HUDEP-2 (cell line): ENCODE data around the gene SLC30A7.

ENCODE experiments used
- DNase-seq, 76 experiments: peaks; one replicate each; lab custom pipeline; 2025; ENCODE audit not compliant: unreplicated experiment in 76 of 76; lab: John Stamatoyannopoulos, UW

The SLC30A7 gene

DNA sequence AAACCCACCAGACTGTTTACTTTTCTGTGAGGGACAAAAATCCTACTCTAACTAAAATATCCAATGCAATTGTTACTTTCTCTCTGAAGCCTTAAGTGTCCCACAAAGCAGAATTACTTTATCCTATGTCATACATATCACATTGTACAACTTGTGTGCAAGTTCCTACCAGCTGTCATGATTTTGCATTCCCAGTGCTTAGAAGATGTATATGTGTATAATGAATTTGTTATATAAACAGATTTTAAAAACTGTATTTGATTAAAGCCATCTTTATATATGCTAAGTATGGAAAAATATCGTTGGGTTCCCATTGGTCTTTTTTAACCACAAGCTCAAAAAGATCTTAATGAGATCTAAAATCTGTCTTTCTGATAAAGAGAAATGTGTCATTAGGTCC, 72.7 kb downstream of the SLC30A7 start:
- DNase-seq: no peak

DNA sequence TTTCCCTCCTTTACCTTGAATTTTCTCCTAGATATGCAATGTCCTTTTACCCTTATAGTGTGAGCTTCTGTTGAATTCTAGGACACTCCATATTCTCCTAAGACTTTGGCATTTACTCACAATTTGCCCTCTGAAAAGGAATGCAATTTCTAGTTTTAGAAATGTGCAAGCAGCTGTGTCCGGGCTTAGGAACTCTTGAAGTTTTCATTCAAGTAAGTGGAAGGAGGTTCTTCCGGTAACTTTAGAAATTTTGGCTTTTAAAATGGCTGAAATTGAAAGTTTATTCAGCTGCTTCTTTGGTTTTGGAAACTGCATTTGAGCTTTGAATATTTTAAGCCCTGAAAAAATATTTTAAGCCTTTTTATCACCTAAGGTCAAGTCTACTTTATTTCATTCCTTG, 73.4 kb downstream of the SLC30A7 start:
- DNase-seq: no peak

DNA sequence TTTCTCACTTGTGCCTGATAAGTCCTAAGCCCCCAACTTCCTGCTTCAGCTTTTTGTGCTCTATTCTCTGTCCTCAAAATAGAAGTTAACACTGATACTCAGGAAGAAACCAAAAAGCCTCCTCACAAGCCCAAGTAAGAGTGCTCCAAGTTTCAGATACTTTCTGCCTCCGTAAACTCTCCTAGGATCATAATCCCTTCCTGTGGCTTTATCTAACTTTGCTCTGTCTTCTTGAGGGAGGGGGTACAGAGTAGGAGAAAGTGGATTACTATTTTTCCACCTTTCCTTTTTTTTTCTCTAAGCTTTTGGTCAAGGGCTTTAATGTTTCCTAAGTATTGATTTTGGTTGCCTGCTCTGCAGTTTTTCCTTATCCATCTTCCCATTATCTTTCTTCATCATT, 75.1 kb downstream of the SLC30A7 start:
- no peak for DNase-seq

DNA sequence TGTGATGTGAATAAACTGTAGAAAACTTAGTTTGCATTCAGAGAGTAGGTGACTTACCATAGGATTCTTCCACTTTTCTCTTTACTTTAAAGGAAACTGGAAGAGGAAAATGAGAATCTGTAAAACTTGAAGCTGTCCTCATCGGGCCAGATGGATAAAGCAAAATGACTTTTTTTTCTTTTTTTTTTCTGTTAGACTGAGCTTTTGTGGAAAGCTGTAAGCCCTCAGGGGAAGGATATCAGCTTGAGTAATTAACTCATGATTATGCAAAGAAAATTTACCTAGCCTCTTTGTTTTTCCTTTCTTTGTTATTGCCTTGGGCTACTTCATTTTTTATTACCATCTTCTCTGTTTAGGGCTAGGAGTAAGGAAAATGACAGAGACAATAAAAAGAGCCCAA, 76.3 kb downstream of the SLC30A7 start:
- no peak for DNase-seq

DNA sequence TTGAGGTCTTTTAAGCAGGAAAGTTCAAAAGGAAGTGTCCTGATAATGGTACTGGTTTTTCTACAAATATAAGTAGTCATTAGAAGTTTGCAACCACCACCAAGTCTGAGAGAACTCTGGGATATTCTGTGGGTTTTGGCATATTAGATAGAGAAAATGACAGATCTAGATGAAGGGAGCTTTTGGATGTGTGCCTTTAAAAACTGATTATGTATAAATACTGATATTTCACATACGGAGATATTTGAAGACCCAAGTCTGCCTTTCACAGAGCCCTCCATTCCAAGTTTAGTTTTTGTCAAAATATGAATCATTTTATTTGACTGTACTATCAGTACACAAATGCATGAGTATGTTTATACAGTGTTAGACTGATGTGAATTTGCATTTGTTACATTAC, 81.0 kb downstream of the SLC30A7 start:
- DNase-seq: no peak

DNA sequence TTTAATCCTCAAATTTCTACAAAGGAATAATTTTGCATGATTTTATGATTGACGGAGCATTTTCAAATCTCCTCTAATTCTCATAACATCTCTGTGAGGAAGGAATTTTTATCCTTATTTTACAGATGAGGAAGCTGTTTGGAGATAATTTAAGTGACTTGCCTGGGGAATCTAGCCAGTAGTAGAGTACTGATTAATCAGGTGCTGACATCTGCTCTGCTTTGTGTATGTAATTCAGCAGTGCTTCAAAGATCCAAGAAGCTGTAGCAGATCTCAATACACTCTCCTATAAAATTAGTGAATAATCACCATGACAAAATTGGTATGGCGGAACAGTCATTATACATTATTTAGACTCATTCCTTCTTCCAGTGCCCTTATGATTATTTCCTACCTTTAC, 83.7 kb downstream of the SLC30A7 start:
- DNase-seq: peak in 1 of 76 experiments; percentile 7

DNA sequence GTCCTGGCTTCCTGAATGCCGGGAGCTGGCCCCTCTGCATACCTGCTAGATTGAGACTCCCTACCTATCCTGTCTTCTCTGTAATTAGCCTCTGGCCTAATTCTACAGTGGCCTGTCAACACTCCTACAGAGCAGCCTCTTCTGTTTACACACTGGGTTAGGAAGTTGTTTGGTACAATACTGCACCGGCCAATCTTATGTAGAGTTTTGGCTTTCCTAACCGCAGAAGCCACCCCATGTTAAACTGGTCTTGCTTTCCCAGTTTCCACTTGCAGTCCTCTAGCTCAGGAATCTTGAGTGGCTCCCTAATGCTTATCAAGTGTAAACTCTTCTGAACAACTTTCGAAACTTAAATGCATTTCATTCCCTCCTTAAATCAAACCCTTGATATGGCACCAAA, 86.9 kb downstream of the SLC30A7 start:
- DNase-seq: no peak

DNA sequence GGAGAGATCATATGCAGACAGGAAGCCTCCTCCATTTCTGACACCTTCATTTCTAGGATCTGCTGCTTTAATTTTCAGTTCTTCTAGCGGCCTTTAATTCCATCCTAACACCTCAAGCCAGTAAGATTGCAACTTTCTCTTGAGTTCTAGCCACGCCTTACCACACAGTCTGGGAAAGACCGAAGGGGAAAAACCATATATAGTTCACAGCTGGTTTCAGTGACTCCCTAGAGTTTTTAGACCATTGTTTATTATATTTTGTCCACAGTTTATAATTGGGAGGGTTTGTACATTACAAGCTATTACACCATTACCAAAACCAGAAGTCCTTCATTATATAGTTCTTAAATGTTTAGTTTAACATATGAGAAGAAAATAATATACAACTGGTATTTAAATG, 92.2 kb downstream of the SLC30A7 start:
- DNase-seq: no peak

DNA sequence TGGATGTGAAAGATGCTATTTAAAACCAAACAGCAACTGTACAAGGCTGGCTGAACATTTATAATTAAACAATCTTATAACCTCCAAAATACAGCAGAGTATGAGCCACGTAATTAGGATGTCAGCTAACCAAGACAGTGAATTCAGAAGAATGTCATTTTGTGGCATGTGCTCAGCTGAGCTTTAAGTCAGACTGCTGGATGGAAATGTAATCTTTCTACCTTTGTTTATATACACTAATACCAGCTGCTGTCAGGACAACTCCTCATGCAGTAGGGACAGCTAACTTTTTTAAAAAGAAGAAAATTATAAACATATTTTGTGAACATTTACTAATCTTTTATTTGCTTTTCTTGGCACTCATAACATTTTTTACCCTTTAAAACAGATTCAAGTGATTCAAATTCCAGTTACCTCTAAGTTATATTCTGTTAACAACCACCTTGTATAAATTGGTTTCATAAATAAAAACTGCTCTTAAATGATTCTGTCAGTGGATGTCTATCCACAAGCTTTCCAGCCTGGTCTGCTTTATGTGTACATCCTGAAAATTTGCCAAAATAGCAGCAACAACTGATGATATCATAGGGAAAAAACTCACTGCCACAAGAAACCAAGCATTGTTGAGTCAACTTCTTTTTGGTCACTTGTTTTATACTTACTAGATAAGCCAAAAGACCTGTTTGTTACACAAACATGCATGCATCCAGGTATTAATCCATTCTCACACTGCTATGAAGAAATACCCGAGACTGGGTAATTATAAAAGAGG, 93.6 kb downstream of the SLC30A7 start:
- no peak for DNase-seq

DNA sequence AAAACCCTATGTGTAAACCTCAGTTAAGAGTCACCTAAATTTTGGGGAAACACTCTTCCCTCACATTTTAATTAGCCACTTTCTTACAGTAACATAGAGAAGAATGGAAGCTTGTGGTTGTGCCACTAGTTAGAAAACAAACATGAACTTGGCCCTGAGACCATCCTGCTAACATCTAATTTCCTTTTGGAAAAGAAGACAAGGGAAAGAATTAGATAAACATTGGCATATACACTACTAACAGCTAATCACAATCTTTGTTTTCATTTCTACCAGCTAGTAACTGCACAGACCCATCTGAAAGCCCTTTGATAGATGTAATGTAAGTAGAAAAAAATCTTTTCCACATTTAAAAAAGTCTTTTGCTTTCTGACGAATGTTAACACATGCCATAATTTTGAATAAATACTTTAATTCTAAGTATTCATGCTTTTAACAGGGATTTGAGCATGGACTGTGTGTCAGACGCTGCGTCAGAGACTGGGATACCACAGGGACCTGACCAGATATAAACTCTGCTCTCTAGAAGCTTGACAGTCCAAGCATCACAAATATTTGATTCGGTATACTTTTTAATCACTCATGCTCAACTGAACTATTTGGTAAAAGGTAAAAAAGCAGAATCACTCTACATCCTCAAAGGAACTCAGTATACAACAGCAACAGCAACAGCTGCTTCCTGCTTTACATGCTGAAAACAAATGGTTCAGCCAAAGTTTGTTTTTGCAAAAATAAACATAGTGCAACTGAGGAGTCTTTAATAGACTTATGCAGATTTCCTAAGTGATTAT, 99.5 kb downstream of the SLC30A7 start:
- no peak for DNase-seq

DNA sequence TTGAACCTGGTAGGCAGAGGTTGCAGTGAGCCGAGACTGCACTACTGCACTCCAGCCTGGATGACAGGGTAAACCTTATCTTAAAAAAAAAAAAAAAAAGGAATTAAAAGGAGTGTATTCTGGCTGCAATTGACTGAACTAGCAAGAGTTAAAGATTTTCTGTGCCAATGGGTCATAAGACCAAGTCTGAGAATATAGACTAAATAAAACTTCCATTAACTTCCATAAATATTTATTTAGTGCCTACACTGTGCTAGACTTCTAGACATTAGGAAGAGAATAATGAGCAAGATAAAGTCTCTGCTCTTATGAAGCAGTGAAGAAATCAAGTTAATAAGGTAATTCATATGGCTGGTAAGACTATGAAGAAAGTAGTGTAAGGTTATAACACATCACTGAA, 102.5 kb downstream of the SLC30A7 start:
- no peak for DNase-seq

DNA sequence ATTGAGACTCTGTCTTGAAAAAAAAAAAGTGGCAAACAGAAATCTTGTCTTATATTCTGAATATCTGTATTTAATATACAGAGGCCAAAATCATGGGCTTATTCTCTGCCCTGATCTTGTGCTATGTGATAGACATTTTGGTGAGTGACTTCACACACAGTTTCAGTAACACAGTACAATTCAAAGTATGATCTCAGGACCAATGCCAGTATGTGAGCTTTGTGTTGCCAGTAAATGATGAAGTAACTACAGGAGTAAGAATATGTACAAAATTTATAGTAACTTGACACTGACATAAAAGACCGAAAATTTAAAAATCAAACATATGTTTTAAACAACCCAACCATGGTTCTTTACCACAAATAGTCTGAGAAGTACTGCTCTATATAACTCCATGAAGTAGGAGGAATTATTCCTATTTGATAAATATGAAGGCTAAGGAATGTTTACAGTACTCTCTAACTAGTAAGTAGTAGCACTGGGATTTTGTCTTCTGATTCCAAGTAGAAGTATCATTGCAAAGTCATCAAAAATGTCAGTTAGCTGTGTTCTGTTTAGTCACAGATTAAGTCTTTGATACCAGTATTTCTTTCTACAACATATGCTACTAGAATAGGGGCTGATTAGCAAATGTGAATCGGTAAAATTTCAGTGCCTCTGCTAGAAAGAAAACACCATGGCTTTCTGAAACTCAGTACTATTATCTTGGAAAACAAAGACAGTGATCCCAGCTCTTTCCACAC, 104.4 kb downstream of the SLC30A7 start:
- DNase-seq: peak in 3 of 76 experiments; percentile 3 to 8 (median 4)

DNA sequence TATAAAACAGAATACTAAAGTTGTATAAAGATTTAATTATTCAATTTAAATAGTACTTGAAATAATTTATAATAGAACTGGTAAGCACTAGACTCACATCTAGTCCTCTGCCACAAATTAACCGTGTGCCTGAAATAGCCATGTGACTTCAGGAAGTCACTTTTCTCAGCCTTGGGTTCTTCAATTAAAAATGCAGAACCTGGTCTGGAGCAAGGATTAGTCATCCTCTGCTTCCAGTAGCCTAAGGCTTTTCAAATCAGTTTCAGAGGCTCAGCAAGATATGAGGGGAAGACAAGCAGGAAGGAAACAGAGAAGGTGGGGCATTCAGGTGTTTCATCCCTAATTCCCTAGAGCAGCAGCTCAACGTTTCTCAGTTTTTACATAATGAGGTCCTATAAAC, 106.7 kb downstream of the SLC30A7 start:
- no peak for DNase-seq

DNA sequence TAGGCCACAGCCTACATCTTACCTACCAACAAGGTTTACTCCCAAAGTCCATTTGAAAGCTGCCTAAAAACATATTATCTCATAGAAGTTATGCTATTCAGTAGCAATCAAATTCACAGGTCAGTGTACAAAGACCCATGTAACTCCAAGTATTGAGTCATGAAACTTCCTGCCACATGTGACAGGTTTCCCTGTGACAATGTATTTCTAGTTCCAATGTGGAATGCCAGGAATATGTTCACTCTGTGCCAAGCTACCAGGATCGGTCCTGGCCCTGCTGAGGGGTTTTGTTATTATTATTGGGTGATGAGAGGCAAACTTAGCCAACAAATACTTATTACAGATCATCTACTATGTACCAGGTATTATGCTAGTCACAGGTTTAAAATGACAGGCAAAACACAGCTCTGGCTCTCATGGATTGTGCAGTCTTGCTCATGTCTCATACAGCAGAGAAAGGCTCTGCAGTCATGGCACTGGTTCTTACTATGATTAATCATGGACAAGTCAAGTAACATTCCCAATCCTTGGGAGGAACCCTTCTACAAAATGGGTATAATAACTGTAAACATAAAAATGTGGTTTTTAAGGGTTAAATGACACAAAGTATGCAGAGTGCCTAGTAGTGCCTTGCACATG, 107.2 kb downstream of the SLC30A7 start:
- no peak for DNase-seq

DNA sequence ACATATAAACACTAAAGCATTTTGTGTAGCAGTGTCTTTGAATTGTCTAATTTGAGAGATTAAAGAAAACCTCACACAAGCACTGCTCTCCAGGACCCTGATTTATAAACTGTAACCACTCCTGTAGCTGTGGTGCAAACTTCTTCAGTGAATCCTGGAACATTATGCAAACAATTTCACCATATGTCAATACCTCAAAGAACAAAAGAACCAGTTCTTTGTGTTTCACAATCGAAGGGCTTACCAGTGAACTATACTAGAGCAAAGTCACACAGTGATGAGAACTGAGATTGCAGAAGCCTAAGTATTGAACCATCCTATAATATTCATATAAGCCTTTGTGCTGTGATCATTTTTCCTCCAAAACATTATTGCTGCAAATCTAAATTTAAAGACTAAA, 108.2 kb downstream of the SLC30A7 start:
- DNase-seq: no peak

DNA sequence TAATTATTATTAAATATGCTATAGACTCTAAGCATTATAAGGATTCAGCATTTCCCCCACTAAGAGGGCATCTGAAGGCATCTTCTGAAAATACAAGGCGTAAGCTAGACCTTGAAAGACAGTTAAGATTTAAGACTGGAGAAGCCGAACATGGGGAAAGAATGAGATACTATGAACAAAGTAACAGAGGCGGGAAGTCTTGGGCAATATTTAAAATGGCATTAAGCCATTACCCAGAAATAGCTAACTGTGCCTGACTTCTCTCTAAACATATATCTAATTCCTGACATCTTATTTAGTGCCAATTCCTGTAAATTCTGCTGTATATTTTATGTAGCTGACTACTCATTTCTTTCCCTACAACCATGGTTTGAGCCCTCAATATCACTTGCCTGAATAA, 108.8 kb downstream of the SLC30A7 start:
- DNase-seq: no peak

DNA sequence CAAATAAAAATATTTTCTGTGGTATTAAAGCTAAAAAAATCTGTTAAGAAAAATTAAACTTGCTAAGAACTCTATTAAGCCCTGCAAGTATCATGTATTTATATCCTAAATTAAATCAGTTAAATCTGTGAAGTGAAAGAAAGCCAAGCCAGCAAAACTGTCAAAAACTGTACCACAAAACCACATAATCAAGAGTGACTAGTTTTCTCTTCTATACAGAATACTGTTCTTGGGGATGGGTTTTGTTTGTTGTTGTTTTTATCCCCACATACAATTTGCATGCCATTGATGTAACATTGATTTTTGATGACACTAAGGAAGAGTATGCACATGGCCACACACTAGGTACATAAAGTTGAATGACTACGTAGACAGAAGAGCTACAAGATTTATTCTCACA, 109.3 kb downstream of the SLC30A7 start:
- DNase-seq: no peak

DNA sequence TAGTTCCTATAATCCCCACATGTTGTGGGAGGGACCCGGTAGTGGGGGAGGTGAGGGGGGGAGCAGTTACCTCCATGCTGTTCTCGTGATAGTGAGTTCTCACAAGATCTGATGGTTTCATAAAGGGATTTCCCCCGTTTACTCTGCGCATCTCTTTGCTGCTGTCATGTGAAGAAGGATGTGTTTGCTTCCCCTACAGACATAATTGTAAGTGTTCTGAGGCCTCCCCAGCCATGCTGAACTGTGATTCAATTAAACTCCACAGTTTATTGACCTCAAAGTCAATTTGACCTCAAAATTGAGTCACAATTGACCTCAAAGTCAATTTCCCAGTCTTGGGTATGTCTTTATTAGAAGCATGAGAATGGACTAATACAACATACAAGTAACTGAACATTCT, 110.0 kb downstream of the SLC30A7 start:
- no peak for DNase-seq

DNA sequence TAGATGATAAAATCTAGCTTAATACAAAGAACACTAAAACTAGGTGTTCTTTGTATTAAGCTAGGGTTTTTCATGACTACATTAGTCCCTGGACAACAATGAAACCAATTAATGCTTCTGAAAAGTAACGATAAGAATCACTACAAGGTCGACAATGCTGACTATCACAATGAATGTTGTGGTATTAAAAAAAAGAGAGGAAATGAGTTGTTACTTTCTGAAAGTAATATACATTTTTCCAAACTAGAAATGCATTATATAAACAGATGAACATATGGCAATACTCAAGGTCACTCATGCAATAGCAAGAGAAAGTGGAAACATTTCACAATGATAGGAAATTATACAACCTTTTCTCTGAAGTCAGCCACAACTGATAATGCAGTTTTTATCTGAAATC, 110.7 kb downstream of the SLC30A7 start:
- no peak for DNase-seq

DNA sequence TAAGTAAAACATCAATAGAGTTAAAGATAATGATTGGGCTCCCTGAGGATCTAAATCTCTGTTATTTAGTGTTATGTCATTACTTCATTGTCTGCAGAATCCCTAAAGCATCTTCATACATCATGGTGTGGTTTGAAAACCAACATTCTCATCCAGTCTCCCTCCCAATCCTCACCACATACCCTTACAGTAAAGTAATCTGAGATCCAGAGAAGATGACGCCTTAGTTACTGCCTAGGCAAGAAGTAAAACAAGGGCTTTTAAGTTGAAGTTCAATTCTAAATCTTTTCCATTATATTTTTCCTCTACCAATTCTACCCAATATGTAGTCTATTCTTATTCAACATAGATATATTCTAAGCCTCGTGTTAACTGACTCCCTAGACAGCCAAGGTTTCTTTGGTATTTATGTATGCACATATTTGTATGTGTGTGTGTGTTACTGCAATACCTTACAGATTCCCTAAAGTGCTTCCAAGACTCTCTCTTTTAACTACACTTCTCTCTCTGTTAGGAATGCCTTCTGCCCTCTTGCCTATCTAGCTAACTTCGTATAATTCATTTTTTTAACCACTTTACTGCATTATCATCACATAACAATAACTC, 112.4 kb downstream of the SLC30A7 start:
- DNase-seq: no peak

DNA sequence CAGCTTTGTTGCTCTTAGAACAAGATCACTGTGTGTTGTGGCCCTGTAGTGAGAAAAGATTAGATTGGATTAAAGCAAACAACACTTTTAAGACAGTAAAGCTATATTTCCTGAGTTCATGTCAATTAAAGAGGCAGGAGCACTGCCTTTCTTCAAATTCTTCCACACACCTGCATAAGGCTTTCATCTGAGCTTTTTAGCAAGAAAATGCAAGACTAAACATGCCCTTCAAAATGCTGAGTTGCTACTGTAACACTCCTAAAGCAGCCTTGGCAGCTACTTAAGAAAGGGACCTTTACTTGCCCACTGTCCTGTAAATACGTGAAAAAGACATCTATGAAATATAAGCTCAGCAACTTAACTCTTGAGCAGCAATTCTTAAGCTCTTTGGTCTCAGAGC, 117.9 kb downstream of the SLC30A7 start:
- no peak for DNase-seq
